Activated T-cell treated with anti-CD3 and anti-CD28 coated beads for 4 hours (primary cell): ENCODE data around the gene RITA1.

ENCODE experiments used
- DNase-seq: peaks from one replicate; pipeline ENCODE4 v3.0.0-alpha.2; 2020

Gene RITA1

GRCh38 chr12:113232089-113232839 is 46.7 kb downstream of the RITA1 start:
- no peak for DNase-seq

- peak; percentile 47 for DNase-seq
Measured at GRCh38 chr12:113232840-113233585, 47.5 kb downstream of the RITA1 start.

- no peak for DNase-seq
Measured at GRCh38 chr12:113233967-113234366, 48.4 kb downstream of the RITA1 start.

GRCh38 chr12:113234483-113234882 is 49.0 kb downstream of the RITA1 start:
- DNase-seq = no peak

- no peak for DNase-seq
Measured at GRCh38 chr12:113235976-113236375, 50.5 kb downstream of the RITA1 start.

GRCh38 chr12:113236539-113237399 is 51.2 kb downstream of the RITA1 start:
- no peak for DNase-seq

- DNase-seq = no peak
Measured at GRCh38 chr12:113237748-113238147, 52.2 kb downstream of the RITA1 start.

- no peak for DNase-seq
Measured at GRCh38 chr12:113238309-113238708, 52.8 kb downstream of the RITA1 start.

GRCh38 chr12:113239288-113239771 is 53.8 kb downstream of the RITA1 start:
- DNase-seq = no peak

- no peak for DNase-seq
Measured at GRCh38 chr12:113239811-113240331, 54.4 kb downstream of the RITA1 start.

GRCh38 chr12:113240395-113240794 is 54.9 kb downstream of the RITA1 start:
- no peak for DNase-seq

- DNase-seq = no peak
Measured at GRCh38 chr12:113241191-113242025, 55.9 kb downstream of the RITA1 start.
